Daoy (cell line): Measurements from ENCODE around the gene PTBP2. TPM values are rescaled to one million over a fixed set of nuclear protein-coding genes. Genes with fewer than 3 reads are reported as not detected.

ENCODE experiments used
- DNase-seq: peaks from one replicate; pipeline ENCODE4 v3.0.0-alpha.2; 2015; ENCODE audit warnings: low read depth
- total RNA-seq: library from RNA; depleted of rRNA; stranded (reverse); fragments of >200 nt; shearing (Covaris generic); gene quantifications from 2 replicates; pipeline ENCODE4 v1.2.3, GENCODE V29; 2014

The PTBP2 gene
- total RNA-seq, 1 experiment from 2014 or later: 48.1 TPM

DNA sequence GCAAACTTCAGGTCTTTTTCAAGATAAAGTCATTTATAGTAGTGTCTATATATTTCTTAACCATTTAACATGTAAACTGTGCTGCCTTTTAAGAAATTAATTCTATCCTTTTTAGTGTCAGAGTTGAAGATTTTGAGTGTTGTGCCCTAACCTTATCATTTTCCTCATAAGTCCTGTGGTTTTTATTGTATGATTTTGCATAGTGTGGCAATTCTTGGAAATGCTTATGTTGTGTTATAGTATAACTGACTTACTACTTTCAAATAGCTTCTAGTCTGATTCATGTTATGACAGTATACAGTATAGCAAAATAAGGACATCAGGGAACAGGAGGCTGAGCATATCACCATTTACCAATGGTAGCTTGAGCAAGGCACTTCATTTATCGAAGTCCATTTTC lies 99.1 kb downstream of the PTBP2 start:
- no peak for DNase-seq

- no peak for DNase-seq
Measured at GRCh38 chr1:96825231-96825630, 103.6 kb downstream of the PTBP2 start.

DNA sequence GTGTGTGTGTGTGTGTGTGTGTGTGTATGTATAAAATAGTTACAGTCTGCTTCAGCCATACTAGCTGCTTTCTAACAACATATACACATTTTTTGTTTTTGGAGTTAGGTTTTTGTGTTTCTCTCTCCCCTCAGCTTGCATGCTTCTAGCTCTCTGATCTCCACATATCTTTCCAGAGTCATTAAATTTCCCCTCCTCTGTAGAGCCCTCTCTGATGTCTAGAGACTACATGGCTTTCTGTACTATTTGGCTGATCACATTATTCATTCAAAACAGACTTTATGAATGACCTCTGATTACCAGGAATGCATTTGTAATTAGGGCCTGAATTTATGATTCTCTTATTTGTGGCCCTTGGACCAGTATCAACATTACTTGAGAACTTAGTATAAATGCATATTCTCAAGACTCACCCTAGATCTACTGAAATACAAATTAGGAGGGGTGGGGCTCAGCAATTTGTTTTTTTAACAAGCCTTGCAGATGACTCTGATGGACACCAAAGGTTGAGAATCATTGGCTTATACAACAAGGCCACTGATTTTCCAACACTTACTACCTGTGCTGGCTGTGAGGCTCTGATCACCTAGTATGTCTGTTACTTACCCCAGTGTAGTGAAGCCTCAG lies 104.5 kb downstream of the PTBP2 start:
- DNase-seq: no peak

GRCh38 chr1:96833376-96833775 lies 111.8 kb downstream of the PTBP2 start:
- DNase-seq: no peak

DNA sequence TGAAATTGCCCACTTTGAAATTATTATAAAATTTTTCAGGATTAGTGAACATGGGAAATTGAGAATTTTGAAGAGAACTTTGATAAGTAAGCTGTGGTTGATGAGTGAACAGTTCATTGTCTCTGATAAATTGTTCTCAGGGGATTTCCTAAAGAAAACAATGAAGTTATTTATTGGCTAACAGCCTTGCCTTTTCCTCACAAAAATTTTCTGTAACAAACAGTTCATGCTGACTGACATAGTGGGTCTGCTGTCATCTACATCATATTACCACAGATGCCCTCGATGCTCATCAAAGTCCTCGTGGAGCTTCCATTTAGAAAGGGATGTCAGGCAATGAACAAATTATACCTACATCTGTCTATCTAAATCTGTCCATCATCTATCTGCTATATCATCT lies 113.4 kb downstream of the PTBP2 start:
- no peak for DNase-seq

- no peak for DNase-seq
Measured at GRCh38 chr1:96837057-96837780, 115.6 kb downstream of the PTBP2 start.

DNA sequence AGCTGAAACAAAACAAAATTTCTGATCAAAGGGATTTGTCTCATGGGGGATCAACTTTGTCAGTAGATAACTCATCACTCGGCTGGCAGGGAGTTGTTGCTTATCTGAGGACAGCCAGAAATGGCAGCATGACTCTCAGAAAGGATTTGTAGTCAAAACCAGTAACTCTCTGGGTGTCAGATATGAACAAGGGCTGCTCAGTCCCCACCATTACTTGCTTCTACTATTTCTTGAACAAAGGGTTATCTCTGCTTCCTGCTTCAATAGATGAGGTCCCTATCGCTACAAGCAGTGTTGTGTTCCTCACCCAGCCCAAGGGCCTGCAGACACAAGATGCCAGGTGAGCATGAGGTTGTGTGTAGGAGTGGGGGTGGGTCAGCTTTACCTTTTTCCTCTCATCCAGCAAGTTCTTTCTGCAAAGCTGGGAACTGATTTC lies 116.2 kb downstream of the PTBP2 start:
- DNase-seq: no peak

DNA sequence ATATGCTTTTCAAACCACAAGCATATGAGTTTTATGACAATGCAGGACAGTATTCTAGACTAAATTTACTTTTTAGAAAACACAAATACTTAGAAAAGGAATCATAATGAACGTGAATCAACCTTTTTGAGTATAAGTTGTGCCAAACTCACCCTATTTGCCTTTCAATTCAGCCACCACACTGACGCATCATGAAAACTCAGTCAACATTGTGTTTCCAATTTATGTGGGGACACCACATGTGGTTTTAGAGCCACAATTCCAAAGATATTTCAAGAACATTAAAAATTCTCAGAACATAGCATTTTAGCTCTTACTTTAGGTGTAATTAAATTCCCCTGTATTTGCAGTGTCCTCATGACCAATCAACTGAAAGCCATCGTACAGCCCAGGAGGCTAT lies 118.8 kb downstream of the PTBP2 start:
- DNase-seq: no peak

GRCh38 chr1:96842215-96842614 lies 120.6 kb downstream of the PTBP2 start:
- no peak for DNase-seq

GRCh38 chr1:96843196-96843595 lies 121.6 kb downstream of the PTBP2 start:
- no peak for DNase-seq

GRCh38 chr1:96843601-96844000 lies 122.0 kb downstream of the PTBP2 start:
- no peak for DNase-seq

DNA sequence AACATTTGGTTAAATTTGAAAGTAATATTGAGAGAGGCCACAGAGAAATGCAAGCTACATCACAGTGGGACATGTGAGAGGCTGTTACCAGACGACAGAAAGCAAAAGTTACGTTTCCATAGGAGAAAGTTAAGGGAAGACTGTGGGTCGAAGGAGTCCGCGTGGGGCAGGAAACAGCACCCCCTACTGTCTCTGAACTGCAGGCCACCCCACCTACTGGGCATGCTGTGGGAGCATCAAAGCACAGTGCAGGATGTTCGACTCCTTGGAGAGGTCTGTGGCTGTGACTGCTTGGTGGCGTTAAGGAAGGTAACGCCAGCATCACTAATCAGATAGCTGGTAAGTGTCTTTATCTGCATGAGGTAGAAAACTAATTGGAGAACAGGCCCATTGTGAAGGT lies 123.9 kb downstream of the PTBP2 start:
- peak; percentile 54 for DNase-seq

- DNase-seq: no peak
Measured at GRCh38 chr1:96861836-96862235, 140.3 kb downstream of the PTBP2 start.

GRCh38 chr1:96863449-96863848 lies 141.9 kb downstream of the PTBP2 start:
- no peak for DNase-seq
